Measurements from ENCODE around the gene ARHGAP19. TPM values are rescaled to one million over a fixed set of nuclear protein-coding genes. Genes with fewer than 3 reads are reported as not detected.
"Not testable (repeated sequence)": the region's sequence is repeated elsewhere in the genome, so short reads cannot be mapped to it uniquely, and the experiment has no call there.

Gene ARHGAP19
- total and polyA plus RNA-seq, 5 donors, result 2.4 to 6.3 (median 4.5) TPM

DNA sequence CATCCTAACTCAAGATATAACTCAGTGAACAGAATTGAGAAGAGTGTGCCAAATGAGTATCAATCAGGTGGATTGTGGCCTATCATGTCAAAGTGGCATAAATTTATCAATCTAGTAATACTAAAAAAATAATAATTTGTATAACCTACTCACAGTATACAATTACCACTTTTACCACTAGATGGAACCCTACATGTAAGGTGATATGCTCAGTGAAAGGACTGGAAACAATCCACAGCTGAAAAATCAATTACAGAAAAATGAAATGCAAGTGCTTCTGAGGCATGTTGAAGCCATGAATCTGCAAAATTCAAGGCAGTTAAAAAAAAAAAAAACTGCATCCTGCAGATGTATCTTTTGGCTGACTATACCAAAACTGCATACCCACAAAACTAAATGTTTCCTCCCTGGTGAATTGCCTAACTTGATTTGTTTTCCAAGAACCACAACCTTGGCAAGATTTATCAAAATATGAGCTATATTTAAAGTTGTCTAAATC is 13.9 kb downstream of the ARHGAP19 start:
- Histone ChIP-seq H3K4me3 (ENCODE audit: low read length) (no peak overlapping the region), H3K27me3 (ENCODE audit: control insufficient read depth, insufficient read depth) (no peaks in the 10 kb centered on the region), H3K27ac (ENCODE audit: low read length) (no peak overlapping the region), H3K4me1 (ENCODE audit: control insufficient read depth, insufficient read depth, low read length) (peaks cover 3% of the 10 kb centered on the region), H3K9me3 (ENCODE audit: control insufficient read depth, low read length) (no peaks in the 10 kb centered on the region)
- DNase-seq (no peak), ATAC-seq (peak; percentile 81 to 82)
- intact Hi-C loops (cut with DNase I), result loop anchor here in 1 of 4 donors (10.0 kb wide), 1 partner anchor 76 kb away; no protein-coding TSS in a partner anchor

DNA sequence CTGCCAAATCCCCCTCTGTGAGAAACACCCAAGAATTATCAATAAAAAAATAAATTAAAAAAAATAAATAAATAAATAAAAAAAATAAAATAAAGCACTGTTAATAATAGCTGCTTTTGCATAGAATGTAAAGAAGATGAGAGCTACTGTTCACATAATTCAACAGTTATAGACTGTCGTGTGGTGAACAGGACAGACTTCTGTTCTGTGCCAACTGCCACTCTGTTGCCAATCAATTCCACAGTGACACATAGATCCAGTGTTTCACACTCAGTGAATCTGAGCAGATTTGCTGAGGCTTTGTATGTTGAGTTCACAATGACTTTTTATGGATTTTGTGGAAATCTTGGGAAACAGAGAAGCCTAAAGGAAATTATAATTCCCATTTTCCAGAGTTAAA is 14.9 kb downstream of the ARHGAP19 start:
- Histone ChIP-seq H3K4me3 (ENCODE audit: low read length) (no peak overlapping the region), H3K4me1 (ENCODE audit: control insufficient read depth, insufficient read depth, low read length) (peaks cover 3% of the 10 kb centered on the region), H3K27ac (ENCODE audit: low read length) (no peak overlapping the region), H3K27me3 (ENCODE audit: control insufficient read depth, insufficient read depth) (no peaks in the 10 kb centered on the region), H3K9me3 (ENCODE audit: control insufficient read depth, low read length) (no peaks in the 10 kb centered on the region)
- intact Hi-C loops (cut with DNase I), result loop anchor here in 1 of 4 donors (10.0 kb wide), 1 partner anchor 77 kb away; no protein-coding TSS in a partner anchor
- no peak for ATAC-seq
- WGBS, result 46% methylated on average over 1 of the region's 1 CpG
- no peak for DNase-seq

DNA sequence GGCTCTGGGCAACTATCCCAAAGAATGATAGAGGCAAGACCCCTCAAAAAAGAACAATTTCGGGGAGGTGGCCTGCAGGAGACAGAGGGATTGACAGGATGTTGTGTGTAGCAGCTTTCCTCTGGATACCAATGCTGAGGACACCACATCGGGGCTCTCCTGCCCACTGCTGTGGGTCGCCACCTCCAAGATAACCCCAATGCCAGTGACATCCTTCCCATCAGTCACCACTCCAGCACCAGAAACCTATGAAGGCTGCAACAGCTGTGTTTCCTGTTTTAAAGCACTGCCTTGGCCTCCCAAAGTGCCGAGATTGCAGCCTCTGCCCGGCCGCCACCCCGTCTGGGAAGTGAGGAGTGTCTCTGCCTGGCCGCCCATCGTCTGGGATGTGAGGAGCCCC is 17.6 kb downstream of the ARHGAP19 start:
- DNase-seq (no peak), ATAC-seq (no peak)
- Histone ChIP-seq H3K9me3 (ENCODE audit: control insufficient read depth, low read length) (no peaks in the 10 kb centered on the region), H3K27me3 (ENCODE audit: control insufficient read depth, insufficient read depth) (no peaks in the 10 kb centered on the region), H3K4me3 (ENCODE audit: low read length) (no peak overlapping the region), H3K4me1 (ENCODE audit: control insufficient read depth, insufficient read depth, low read length) (peaks cover 3% of the 10 kb centered on the region), H3K27ac (ENCODE audit: low read length) (no peak overlapping the region)
- intact Hi-C loops (cut with DNase I), result loop anchor here in 1 of 4 donors (10.0 kb wide), 1 partner anchor 80 kb away; no protein-coding TSS in a partner anchor
- WGBS, result 65% methylated on average over 3 of the region's 9 CpGs

DNA sequence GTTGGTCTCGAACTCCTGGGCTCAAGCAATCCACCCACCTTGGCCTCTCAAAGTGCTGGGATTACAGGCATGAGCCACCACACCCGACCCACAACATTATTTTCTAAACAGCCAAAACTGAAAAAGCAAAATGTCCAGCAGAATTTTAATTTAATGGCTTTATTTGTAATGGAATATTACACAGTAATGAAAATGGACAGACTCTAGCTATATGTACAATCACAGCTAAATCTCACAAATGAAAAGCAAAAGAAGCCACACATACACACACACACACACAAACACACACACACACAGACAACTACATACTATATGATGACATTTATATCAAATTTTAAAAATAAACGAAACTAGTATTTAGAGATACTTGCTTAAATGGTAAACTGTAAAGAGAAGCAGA is 18.7 kb downstream of the ARHGAP19 start:
- ATAC-seq, result no peak
- Histone ChIP-seq H3K27ac (ENCODE audit: low read length) (no peak overlapping the region), H3K27me3 (ENCODE audit: control insufficient read depth, insufficient read depth) (no peaks in the 10 kb centered on the region), H3K4me1 (ENCODE audit: control insufficient read depth, insufficient read depth, low read length) (peaks cover 3% of the 10 kb centered on the region), H3K9me3 (ENCODE audit: control insufficient read depth, low read length) (no peaks in the 10 kb centered on the region), H3K4me3 (ENCODE audit: low read length) (no peak overlapping the region)
- DNase-seq, result no peak
- WGBS, result 98% methylated on average over 3 of the region's 3 CpGs
- intact Hi-C loops (cut with DNase I), result loop anchor here in 1 of 4 donors (10.0 kb wide), 1 partner anchor 81 kb away; no protein-coding TSS in a partner anchor

DNA sequence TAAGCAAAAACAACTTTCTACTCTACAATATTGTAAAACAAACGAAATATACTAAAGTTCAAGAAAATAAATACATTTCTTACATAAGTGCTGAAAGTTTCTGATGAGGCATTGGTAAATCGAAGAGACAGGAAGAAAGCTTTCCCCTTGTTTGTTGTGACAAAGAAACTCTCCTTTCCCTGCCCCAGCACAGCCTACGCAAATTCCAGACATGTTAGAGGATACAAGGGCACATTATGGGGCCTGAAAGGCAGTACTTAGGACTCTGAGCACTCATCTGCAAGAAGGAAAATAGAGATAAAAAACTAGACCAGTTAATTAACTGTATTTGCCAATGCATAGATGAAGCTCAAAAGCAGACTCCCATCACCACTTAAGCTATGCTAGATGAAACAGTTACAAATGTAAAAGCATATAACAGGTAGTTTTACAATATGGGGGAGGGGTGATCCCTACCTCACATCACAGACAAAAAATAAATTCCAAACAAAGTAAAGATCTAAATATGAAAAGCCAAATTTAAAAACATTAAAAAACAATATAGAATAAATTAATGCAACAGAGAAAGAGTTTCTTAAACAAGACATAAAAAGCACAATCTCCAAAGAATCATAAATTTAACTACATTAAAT is 21.8 kb downstream of the ARHGAP19 start:
- Histone ChIP-seq H3K27ac (ENCODE audit: low read length) (no peak overlapping the region), H3K4me3 (ENCODE audit: low read length) (no peak overlapping the region), H3K9me3 (ENCODE audit: control insufficient read depth, low read length) (no peaks in the 10 kb centered on the region), H3K27me3 (ENCODE audit: control insufficient read depth, insufficient read depth) (no peaks in the 10 kb centered on the region), H3K4me1 (ENCODE audit: control insufficient read depth, insufficient read depth, low read length) (peaks cover 3% of the 10 kb centered on the region)
- intact Hi-C loops (cut with DNase I), result loop anchor here in 1 of 4 donors (10.0 kb wide), 1 partner anchor 84 kb away; no protein-coding TSS in a partner anchor
- WGBS, result 69% methylated on average over 3 of the region's 3 CpGs
- DNase-seq, result no peak
- no peak for ATAC-seq

DNA sequence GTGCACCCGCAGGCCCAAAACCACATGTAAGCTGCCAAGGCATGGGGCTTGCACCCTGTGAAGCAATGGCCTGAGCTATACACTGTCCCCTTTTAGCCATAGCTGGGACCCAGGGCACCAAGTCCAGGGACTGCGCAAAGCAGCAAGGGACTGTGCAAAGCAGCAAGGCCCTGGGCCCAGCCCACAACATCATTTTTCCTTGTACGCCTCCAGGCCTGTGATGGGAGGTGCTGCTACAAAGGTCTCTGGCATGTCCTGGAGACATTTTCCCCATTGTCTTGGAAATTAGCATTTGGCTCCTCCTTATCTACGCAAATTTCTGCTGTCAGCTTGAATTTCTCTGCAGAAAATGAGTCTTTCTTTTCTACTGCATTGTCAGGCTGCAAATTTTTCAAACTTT is 24.8 kb downstream of the ARHGAP19 start:
- peak; percentile 57 to 93 for ATAC-seq
- peak in 1 of 3 donors; percentile 53 for DNase-seq
- Histone ChIP-seq H3K4me1 (ENCODE audit: control insufficient read depth, insufficient read depth, low read length) (no peaks in the 10 kb centered on the region), H3K9me3 (ENCODE audit: control insufficient read depth, low read length) (no peaks in the 10 kb centered on the region), H3K4me3 (ENCODE audit: low read length) (no peak overlapping the region), H3K27ac (ENCODE audit: low read length) (no peak overlapping the region), H3K27me3 (ENCODE audit: control insufficient read depth, insufficient read depth) (no peaks in the 10 kb centered on the region)
- intact Hi-C loops (cut with DNase I), result no loop called here
- 71% methylated on average over 4 of the region's 4 CpGs for WGBS

DNA sequence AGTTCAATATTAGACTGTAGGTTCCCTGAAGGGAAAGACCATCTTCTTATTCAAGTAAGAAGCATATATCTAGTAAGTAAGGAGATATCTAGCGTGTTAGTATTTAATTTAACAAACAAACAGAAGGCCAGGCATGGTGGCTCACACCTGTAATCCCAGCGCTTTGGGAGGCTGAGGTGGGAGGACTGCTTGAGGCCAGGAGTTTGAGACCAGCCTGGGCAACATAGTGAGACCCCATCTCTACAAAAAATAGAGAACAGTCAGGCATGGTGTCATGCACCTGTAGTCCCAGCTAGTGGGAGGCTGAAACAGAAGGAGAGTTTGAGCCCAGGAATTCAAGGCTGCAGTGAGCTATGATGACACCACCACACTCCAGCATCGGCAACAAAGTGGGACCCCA is 27.3 kb downstream of the ARHGAP19 start:
- not testable (repeated sequence) for ATAC-seq

DNA sequence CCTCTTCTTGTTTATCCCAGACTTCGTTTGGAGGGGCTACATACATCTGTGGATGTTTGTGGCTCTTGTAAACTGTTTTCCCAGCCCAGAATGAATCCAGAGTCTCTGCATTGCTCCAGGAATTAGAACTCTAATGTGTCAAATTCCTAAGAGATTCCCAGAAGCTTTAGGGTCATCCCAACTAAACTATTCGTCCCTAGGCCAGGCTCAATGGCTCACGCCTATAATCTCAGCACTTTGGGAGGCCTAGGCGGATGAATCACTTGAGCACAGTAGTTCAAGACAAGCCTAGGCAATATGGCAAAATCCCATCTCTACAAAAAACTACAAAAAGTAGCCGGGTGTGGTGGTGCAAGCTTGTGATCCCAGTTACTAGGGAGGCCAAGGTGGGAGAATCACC is 28.5 kb downstream of the ARHGAP19 start:
- Histone ChIP-seq H3K4me1 (ENCODE audit: control insufficient read depth, insufficient read depth, low read length) (no peaks in the 10 kb centered on the region), H3K27me3 (ENCODE audit: control insufficient read depth, insufficient read depth) (no peaks in the 10 kb centered on the region), H3K27ac (ENCODE audit: low read length) (no peak overlapping the region), H3K9me3 (ENCODE audit: control insufficient read depth, low read length) (no peaks in the 10 kb centered on the region), H3K4me3 (ENCODE audit: low read length) (no peak overlapping the region)
- no peak for ATAC-seq
- 93% methylated on average over 5 of the region's 5 CpGs for WGBS
- intact Hi-C loops (cut with DNase I), result no loop called here
- DNase-seq, result no peak

More for the DNA sequence above, 27.3 kb downstream of the ARHGAP19 start:
- H3K4me3 ChIP-seq (ENCODE audit: low read length); H3K27me3 ChIP-seq (ENCODE audit: control insufficient read depth, insufficient read depth); H3K27ac ChIP-seq (ENCODE audit: low read length); DNase-seq; H3K9me3 ChIP-seq (ENCODE audit: control insufficient read depth, low read length); H3K4me1 ChIP-seq (ENCODE audit: control insufficient read depth, insufficient read depth, low read length); intact Hi-C loops (cut with DNase I): not testable (repeated sequence)
- 98% methylated on average over 3 of the region's 3 CpGs for WGBS

DNA sequence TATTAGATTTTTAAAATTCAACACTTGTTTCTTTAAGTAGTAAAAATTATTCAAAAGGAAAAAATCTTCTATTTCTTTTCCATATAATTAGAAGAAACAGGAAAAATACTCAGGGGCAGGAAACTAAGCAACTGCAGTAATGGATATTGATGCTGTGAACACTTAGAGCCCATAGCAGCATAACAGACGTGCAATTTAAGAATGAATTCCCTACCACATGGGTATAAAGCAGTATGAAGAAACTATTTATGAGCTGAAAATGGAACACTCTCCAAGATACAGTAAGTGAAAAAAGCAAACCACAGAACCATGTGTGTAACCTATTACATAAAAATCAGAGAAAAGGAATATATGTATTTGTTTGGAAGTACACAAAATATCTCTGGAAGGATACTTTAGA is 30.8 kb downstream of the ARHGAP19 start:
- no peaks in the 10 kb centered on the region for H3K27me3 ChIP-seq (ENCODE audit: control insufficient read depth, insufficient read depth)
- DNase-seq, result no peak
- H3K27ac ChIP-seq (ENCODE audit: low read length), result no peak overlapping the region
- WGBS, result 84% methylated on average over 1 of the region's 1 CpG
- intact Hi-C loops (cut with DNase I), result no loop called here
- no peaks in the 10 kb centered on the region for H3K9me3 ChIP-seq (ENCODE audit: control insufficient read depth, low read length)
- H3K4me3 ChIP-seq (ENCODE audit: low read length), result no peak overlapping the region
- no peaks in the 10 kb centered on the region for H3K4me1 ChIP-seq (ENCODE audit: control insufficient read depth, insufficient read depth, low read length)
- no peak for ATAC-seq

DNA sequence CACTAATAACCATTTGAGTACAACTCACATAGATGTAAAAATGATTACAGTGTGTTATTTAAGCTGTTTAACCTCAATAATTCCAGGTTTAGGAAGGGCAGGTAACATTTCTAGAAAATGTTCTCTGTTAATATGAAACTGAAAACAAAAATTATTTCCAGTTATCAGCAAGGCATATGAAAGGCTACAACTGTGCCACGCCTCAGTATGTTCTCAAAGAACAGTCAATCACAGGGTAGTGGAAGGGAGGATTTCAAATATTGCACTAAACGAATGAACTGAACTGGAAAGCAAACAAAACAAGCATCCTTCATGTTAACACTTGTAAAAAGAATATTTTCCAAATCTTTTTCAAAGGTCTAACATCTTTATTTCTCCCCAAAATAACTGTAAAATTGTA is 31.3 kb downstream of the ARHGAP19 start:
- 92% methylated on average over 2 of the region's 2 CpGs for WGBS
- no peaks in the 10 kb centered on the region for H3K9me3 ChIP-seq (ENCODE audit: control insufficient read depth, low read length)
- ATAC-seq (no peak), DNase-seq (no peak)
- H3K27ac ChIP-seq (ENCODE audit: low read length), result no peak overlapping the region
- H3K27me3 ChIP-seq (ENCODE audit: control insufficient read depth, insufficient read depth), result no peaks in the 10 kb centered on the region
- intact Hi-C loops (cut with DNase I), result no loop called here
- H3K4me1 ChIP-seq (ENCODE audit: control insufficient read depth, insufficient read depth, low read length), result no peaks in the 10 kb centered on the region
- no peak overlapping the region for H3K4me3 ChIP-seq (ENCODE audit: low read length)

DNA sequence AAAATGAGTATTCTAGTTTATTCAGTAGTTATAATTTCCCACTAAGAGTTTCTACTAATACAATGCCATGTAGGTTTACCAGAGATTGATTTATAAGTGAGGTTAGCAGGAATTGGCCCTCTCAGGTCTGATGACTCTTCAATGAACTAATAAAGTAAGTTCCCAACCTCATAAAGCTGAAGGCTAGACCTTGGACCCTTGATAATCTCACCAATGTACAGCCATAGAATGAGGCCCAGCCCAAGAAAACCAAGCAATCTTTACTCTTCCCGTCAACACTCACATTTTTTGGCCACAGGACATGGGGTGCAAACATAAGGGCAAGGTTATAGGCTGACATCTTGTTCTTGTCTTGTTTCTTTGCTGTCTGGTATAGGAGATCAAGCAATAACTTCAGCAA is 33.3 kb downstream of the ARHGAP19 start:
- ATAC-seq (no peak), DNase-seq (no peak)
- Histone ChIP-seq H3K27me3 (ENCODE audit: control insufficient read depth, insufficient read depth) (no peaks in the 10 kb centered on the region), H3K4me3 (ENCODE audit: low read length) (no peak overlapping the region), H3K4me1 (ENCODE audit: control insufficient read depth, insufficient read depth, low read length) (no peaks in the 10 kb centered on the region), H3K27ac (ENCODE audit: low read length) (no peak overlapping the region), H3K9me3 (ENCODE audit: control insufficient read depth, low read length) (no peaks in the 10 kb centered on the region)
- intact Hi-C loops (cut with DNase I), result no loop called here
- 98% methylated on average over 1 of the region's 1 CpG for WGBS
